MM.1S (cell line): Measurements from ENCODE around the gene SULF2.

ENCODE experiments used
- DNase-seq: peaks from one replicate; pipeline ENCODE4 v3.0.0-alpha.2; 2015
- H2AFZ ChIP-seq: fragments of 300-600 bp; sonication (generic); 2 replicates; pipeline ENCODE4 v1.6.0; 2016; ENCODE audit warnings: antibody characterized with exemption, low read length
- H3F3A ChIP-seq: fragments of 300-600 bp; sonication (generic); 2 replicates; pipeline ENCODE4 v1.6.1; 2016; ENCODE audit warnings: mild to moderate bottlenecking, antibody characterized with exemption, low read length, moderate library complexity, mixed read lengths; ENCODE audit not compliant: insufficient read depth
- H3K27ac ChIP-seq: fragments of 300-600 bp; sonication (generic); 2 replicates; pipeline ENCODE4 v1.5.1; 2016; ENCODE audit warnings: mild to moderate bottlenecking, low read length
- H3K27me3 ChIP-seq: fragments of 300-600 bp; sonication (generic); replicated peaks from 2 replicates; pipeline ENCODE4 v1.6.0; 2016; ENCODE audit warnings: low read length; ENCODE audit not compliant: insufficient read depth
- H3K36me3 ChIP-seq: fragments of 300-600 bp; sonication (generic); replicated peaks from 2 replicates; pipeline ENCODE4 v1.6.1; 2016; ENCODE audit warnings: mild to moderate bottlenecking, low read length, mixed read lengths; ENCODE audit not compliant: insufficient read depth
- H3K4me1 ChIP-seq: fragments of 300-600 bp; sonication (generic); 2 replicates; pipeline ENCODE4 v1.6.1; 2016; ENCODE audit warnings: low read length, mixed read lengths
- H3K4me2 ChIP-seq: fragments of 300-600 bp; sonication (generic); 2 replicates; pipeline ENCODE4 v1.6.0; 2016; ENCODE audit warnings: low read depth, low read length
- H3K4me3 ChIP-seq: fragments of 300-600 bp; sonication (generic); 2 replicates; pipeline ENCODE4 v1.5.1; 2016; ENCODE audit warnings: low read length, mixed read lengths
- H3K79me2 ChIP-seq: fragments of 300-600 bp; sonication (generic); 2 replicates; pipeline ENCODE4 v1.6.1; 2016; ENCODE audit warnings: mixed run types, low read length, mixed read lengths
- H3K9ac ChIP-seq: fragments of 300-600 bp; sonication (generic); 2 replicates; pipeline ENCODE4 v1.6.1; 2016; ENCODE audit warnings: low read length, mixed read lengths
- H3K9me2 ChIP-seq: fragments of 300-600 bp; sonication (generic); replicated peaks from 2 replicates; pipeline ENCODE4 v1.6.1; 2016; ENCODE audit warnings: mild to moderate bottlenecking, low read length, mixed read lengths; ENCODE audit not compliant: insufficient read depth
- H3K9me3 ChIP-seq: fragments of 300-600 bp; sonication (generic); replicated peaks from 2 replicates; pipeline ENCODE4 v1.6.1; 2016; ENCODE audit warnings: mild to moderate bottlenecking, low read length, mixed read lengths; ENCODE audit not compliant: insufficient read depth
- H4K20me1 ChIP-seq: fragments of 300-600 bp; sonication (generic); 2 replicates; pipeline ENCODE4 v1.6.1; 2016; ENCODE audit warnings: mild to moderate bottlenecking, low read length, moderate library complexity, mixed read lengths; ENCODE audit not compliant: insufficient read depth
- EZH2 ChIP-seq: fragments of 300-600 bp; sonication (generic); optimal IDR thresholded peaks from 2 replicates; pipeline ENCODE3; 2017; ENCODE audit warnings: low read depth, mild to moderate bottlenecking, antibody characterized with exemption, low read length, mixed read lengths
- EZH2phosphoT487 ChIP-seq: fragments of 300-600 bp; sonication (generic); IDR thresholded peaks from 2 replicates; pipeline ENCODE4 v1.6.1; 2018; ENCODE audit warnings: antibody characterized with exemption, low read length
- TF ChIP-seq, protein P1 (sequence below): fragments of 300-600 bp; sonication (generic); IDR thresholded peaks from 2 replicates; pipeline ENCODE4 v1.5.1; 2016; ENCODE audit warnings: antibody characterized with exemption, low read length, mixed read lengths

The SULF2 gene

DNA sequence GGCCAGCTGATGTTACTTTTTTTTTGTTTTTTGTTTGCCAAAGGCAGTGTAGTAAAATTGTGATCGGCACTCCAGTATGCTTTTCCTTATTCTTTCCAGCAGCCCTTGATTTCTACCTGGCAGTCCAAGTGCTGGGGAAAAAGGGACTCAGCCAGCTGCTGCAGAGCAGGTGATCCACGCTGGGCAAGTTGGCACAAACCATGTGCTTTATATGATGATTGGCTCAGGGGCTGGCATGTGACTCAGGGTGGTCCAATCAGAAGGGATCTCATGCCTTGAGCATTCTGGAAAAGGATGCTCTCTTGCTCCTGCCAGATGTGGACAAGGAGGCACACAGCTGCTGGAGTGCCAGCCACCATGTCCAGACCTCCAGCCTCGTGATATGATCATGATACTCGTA, 54.5 kb downstream of the SULF2 start:
- Histone ChIP-seq H3K9ac (no peak overlapping the region), H3K79me2 (peaks cover 87% of the 10 kb centered on the region)
- DNase-seq = no peak

DNA sequence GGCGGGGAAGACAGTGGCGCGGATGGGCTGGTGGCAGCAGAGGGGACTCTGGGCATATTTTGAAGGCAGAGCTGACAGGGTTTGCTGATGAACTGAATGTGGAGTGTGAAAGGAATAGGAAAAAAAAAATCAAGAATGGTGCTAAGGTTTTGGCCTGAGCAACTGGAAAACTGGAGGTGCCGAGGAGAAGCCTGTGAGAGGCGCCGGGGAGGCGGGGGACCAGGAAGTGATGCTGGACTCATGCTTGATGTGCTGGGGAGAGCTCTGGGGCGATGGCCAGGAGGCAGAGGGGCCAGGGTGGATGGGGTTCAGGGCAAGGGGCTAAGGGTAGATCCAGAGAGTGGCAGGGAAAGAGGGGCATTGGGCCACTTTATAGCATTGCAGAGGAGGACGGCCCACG, 55.8 kb downstream of the SULF2 start:
- no peak for DNase-seq
- Histone ChIP-seq H4K20me1 (no peaks in the 10 kb centered on the region), H2AFZ (no peak overlapping the region), H3F3A (peaks cover 12% of the 10 kb centered on the region; the same call in 1 of the 2 replicates), H3K4me1 (peaks cover 22% of the 10 kb centered on the region), H3K36me3 (no peaks in the 10 kb centered on the region; the same call in 1 of the 2 replicates), H3K27me3 (no peaks in the 10 kb centered on the region), H3K9me3 (no peaks in the 10 kb centered on the region), H3K9ac (no peak overlapping the region), H3K9me2 (no peaks in the 10 kb centered on the region), H3K27ac (no peak overlapping the region), H3K4me3 (no peak overlapping the region), H3K4me2 (no peak overlapping the region), H3K79me2 (peaks cover 86% of the 10 kb centered on the region)
- TF ChIP-seq EZH2 = no peak
- TF ChIP-seq, protein P1, sequence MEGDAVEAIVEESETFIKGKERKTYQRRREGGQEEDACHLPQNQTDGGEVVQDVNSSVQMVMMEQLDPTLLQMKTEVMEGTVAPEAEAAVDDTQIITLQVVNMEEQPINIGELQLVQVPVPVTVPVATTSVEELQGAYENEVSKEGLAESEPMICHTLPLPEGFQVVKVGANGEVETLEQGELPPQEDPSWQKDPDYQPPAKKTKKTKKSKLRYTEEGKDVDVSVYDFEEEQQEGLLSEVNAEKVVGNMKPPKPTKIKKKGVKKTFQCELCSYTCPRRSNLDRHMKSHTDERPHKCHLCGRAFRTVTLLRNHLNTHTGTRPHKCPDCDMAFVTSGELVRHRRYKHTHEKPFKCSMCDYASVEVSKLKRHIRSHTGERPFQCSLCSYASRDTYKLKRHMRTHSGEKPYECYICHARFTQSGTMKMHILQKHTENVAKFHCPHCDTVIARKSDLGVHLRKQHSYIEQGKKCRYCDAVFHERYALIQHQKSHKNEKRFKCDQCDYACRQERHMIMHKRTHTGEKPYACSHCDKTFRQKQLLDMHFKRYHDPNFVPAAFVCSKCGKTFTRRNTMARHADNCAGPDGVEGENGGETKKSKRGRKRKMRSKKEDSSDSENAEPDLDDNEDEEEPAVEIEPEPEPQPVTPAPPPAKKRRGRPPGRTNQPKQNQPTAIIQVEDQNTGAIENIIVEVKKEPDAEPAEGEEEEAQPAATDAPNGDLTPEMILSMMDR = no peak
- TF ChIP-seq EZH2phosphoT487 = no peak

More for the DNA sequence above, 54.5 kb downstream of the SULF2 start:
- Histone ChIP-seq H3K4me3 (no peak overlapping the region), H3K4me2 (no peak overlapping the region), H3K4me1 (peaks cover 19% of the 10 kb centered on the region), H2AFZ (no peak overlapping the region), H3K9me2 (no peaks in the 10 kb centered on the region), H3K27me3 (no peaks in the 10 kb centered on the region), H3F3A (peaks cover 9% of the 10 kb centered on the region; the same call in 1 of the 2 replicates), H3K9me3 (no peaks in the 10 kb centered on the region), H3K36me3 (no peaks in the 10 kb centered on the region; the same call in 1 of the 2 replicates), H3K27ac (no peak overlapping the region), H4K20me1 (no peaks in the 10 kb centered on the region)
- no peak for TF ChIP-seq EZH2phosphoT487

DNA sequence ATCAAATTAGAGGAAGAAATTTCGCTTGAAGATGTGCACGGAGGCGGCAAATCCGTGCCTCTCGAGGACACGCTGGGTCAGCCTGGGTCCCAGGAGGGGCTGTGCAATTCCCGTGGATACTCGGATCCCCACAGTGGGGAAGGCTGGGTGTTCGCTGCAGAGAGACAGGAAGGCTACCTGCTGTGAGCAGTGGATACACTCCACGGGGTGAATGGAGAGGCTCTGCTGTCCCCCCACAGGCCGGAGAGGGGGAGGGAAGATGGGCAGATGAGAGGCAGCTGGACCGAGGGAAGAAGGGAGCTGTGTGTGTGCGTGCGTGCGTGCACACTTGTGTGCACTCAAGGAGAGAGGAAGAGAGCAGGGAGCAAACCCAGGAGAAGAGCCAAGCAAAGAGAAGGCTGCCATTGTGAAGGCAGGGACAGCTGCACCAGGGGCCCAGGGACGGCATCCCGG, 57.3 kb downstream of the SULF2 start:
- DNase-seq = no peak
- H3K9me3 ChIP-seq = no peaks in the 10 kb centered on the region
- no peak for TF ChIP-seq EZH2phosphoT487
- TF ChIP-seq, protein P1 = no peak
- no peak for TF ChIP-seq EZH2
- peak overlapping the region; percentile 71 for H3K27ac ChIP-seq
- peak overlapping the region; percentile 47; the same call in 1 of the 2 replicates for H2AFZ ChIP-seq
- H3K9ac ChIP-seq = peak overlapping the region; percentile 21; the same call in 1 of the 2 replicates
- H4K20me1 ChIP-seq = no peaks in the 10 kb centered on the region
- H3K4me2 ChIP-seq = peak overlapping the region; percentile 58
- peak overlapping the region; percentile 37; the same call in 1 of the 2 replicates for H3K4me3 ChIP-seq
- H3F3A ChIP-seq = peaks cover 12% of the 10 kb centered on the region; the same call in 1 of the 2 replicates
- peaks cover 22% of the 10 kb centered on the region for H3K4me1 ChIP-seq
- no peaks in the 10 kb centered on the region for H3K9me2 ChIP-seq
- no peaks in the 10 kb centered on the region for H3K36me3 ChIP-seq
- peaks cover 89% of the 10 kb centered on the region for H3K79me2 ChIP-seq
- H3K27me3 ChIP-seq = no peaks in the 10 kb centered on the region

DNA sequence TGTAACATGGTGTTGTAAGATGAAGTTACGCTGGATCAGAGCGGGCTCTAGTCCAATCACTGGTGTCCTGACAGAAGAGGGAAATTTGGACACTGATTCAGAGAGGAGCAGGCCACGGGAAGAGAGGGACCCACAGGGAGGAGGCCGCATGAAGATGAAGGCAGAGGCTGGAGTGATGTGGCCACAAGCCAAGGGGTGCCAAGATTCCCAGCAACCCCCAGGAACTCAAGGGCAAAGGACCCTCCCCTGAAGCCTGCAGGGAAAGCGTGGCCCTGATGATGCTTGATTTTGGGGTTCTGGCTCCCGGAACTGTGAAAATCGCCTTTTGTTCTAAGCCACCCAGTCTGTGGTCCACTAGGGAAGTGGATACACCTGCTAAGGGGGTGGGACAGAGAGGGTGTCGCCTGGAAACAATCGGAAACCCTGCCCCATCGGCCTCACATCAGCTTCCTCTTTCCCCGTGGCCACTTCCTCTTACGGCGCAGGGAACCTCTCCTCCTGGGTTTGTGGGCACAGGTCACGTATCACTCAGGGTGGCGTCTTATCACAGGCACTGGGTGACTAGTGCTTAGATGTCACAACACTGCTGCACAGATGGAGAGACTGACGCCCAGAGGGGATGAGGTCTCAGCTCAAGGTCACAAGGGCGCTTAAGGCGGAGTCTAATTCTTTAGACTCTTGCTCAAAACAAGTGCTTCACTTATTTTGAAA, 58.0 kb downstream of the SULF2 start:
- Histone ChIP-seq H3K9ac (peak overlapping the region; percentile 21; the same call in 1 of the 2 replicates), H3K4me1 (peaks cover 22% of the 10 kb centered on the region), H3K27ac (peak overlapping the region; percentile 71), H3K27me3 (no peaks in the 10 kb centered on the region), H3K9me3 (no peaks in the 10 kb centered on the region), H3K4me2 (peak overlapping the region; percentile 58), H3K4me3 (peak overlapping the region; percentile 37; the same call in 1 of the 2 replicates), H3F3A (peaks cover 12% of the 10 kb centered on the region; the same call in 1 of the 2 replicates), H4K20me1 (no peaks in the 10 kb centered on the region), H3K36me3 (no peaks in the 10 kb centered on the region), H3K79me2 (peaks cover 89% of the 10 kb centered on the region), H2AFZ (peak overlapping the region; percentile 47), H3K9me2 (no peaks in the 10 kb centered on the region)
- DNase-seq = peak; percentile 54
- TF ChIP-seq EZH2phosphoT487 (no peak), EZH2 (no peak)
- TF ChIP-seq, protein P1 = no peak
